Activated T-cell treated with anti-CD3 and anti-CD28 coated beads, Interleukin-2, amount 50 U/mL, for 1 hour (primary cell): ENCODE results near the gene UPF2.
A peak's percentile ranks its signal among the peaks of the same experiment; 100 is the strongest.

Experiments used
- DNase-seq: peaks from one replicate; pipeline ENCODE4 v3.0.0-alpha.2; 2020

UPF2 gene

DNA sequence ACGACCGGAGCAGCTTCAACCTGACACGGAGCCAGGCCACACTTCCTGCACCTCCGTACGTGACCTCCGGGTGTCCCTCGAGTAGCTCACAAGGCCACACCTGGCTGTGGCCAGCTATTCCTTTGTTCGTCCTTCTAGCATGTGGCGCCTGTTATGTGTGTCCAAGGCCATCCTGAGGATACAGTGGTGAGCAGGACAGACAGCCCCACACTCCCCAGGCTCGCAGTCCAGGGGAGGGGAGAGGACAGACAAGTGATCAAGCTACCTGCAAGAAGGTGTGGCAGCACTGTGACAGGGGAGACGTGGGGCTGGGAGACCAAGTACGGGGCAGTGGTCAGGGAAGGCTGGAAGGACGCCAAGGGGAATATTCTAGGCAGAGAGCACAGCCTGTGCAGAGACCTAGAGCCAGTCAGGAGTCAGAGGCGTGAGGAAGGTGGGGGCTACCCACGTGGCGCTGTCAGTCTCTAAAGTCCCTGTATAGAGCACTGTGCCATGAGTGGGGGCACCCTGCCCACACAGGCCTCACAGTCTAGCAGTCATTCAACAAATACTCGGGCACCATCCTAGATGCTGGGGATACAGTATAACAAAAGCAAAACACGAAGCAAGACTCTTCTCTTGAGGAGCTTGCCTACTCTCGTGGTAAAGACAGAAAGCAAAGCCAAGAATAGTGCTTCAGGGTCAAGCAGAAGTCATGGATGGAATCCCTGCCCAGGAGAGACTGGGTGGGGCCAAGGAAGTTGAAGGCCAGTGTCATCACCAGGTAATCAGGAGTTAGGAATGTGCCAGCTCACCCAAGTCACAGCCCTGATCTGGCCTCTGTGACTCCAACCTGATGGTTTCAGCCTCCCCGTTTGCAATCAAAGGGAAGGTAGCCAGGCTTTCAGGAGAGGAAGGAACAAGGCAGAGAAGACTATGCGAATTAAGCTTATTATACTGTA, 160.9 kb downstream of the UPF2 start:
- no peak for DNase-seq

DNA sequence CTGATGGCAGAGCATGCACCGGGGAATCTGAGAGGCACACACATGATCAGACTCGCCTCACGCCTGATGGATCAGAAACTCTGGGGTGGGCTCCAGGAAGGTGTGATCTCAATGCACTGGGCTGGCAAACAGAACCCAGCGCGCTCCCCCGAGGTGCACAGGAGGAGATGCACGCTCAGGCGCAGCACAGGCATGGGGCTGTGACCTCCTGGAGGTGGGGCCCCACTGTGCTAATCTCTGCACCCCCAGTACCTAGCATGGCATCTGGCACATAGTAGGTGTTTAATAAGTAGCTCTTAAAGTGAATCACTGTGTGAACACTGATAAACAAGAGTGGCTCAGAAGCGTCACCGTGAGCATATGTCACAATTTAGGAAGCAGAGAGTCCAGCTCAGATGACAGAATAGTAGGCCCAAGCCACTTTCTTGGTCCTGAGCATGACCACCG, 161.6 kb downstream of the UPF2 start:
- DNase-seq: no peak

DNA sequence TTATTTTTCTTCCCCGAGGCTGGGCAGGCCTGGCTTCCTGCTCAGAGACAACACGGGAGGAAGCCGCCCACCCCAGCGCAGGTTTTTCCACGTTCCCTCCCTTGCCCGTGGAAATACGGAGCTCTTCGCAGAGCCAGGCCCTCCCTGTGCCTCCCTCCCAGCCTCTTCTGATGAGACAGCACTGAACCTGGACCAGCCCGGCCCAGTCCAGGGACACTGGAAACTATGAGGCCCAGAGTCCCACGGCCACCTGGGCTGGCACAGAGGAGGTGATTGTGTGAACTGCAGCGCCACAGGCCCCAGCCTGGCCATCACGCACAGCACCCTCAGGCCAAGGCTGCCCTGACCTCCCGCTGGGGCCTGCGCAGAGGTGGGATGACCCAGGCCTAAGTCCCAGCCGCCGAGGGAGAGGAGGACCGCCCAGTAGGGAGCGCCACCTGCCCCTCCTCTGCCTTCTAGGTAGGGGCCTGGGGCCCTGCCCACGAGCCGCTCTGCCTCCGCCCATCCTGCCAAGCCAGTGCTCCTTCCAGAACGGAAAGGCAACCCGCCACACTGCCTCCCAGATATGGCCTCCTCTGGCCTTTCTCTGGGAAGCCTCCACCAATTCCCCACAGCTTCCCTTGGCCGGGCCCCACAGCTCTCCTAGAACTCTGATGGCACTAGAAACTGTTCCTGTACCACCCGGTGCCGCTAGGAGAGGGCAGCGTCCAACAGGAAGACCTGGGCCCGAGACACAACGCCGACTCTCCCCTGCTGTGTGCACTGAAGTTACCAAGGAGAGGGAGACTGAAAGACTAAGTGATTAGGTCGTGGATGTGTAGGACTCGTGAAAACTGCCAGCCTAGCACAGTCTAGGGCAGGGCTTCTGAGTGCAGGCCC, 162.2 kb downstream of the UPF2 start:
- DNase-seq: no peak

DNA sequence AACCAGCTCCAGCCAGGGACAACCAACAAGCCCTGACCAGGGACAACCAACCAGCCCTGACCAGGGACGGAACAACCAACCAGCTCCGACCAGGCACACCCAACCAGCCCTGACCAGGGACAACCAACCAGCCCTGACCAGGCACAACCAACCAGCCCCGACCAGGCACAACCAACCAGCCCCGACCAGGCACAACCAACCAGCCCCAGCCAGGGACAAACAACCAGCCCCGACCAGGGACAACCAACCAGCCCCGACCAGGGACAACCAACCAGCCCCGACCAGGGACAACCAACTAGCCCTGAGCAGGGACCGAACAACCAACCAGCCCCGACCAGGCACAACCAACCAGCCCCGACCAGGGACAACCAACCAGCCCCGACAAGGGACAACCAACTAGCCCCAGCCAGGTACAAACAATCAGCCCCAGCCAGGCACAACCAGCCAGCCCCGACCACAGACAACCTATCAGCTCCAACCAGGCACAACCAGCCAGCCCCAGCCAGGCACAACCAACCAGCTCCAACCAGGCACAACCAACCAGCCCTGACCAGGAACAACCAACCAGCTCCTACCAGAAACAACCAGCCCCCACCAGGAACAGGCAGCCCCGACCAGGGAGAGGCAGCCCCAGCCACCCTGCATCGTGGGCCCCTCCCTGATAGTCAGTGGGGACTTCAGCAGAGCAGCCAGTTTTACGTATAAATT, 163.1 kb downstream of the UPF2 start:
- DNase-seq: no peak

DNA sequence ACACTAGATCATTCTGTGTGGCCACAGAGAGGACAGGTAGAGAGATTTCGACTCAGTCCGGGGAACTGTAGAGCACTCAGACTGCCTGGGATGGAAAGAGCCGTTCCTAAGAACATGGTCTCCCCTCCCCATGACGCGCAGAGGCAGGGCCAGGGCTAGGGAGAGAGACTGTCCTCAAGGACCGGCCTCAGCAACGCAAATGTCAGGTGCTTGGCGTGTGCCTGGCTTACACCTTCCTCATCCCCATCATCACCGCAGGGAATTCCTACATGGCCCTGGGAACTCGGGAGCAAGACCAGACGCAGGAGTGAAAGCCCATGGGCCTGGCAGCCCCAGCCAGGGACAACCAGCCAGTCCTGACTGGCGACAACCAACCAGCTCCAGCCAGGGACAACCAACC, 163.8 kb downstream of the UPF2 start:
- DNase-seq: no peak

DNA sequence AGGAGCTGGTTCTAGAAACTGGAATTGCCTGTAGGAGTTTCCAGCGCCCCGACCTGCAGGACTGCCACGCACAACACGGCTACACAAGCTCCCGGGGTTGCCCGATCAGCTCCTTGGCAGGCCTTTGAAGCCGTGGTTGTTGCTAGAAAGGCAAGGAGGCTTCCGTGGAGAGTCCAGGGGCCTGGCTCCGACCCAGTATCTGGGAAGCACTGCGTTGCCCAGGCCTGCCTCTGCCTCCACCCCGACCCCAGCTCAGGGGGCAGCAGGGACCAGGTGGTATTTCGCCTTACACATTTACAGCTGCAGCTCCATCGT, 165.1 kb downstream of the UPF2 start:
- DNase-seq: no peak

DNA sequence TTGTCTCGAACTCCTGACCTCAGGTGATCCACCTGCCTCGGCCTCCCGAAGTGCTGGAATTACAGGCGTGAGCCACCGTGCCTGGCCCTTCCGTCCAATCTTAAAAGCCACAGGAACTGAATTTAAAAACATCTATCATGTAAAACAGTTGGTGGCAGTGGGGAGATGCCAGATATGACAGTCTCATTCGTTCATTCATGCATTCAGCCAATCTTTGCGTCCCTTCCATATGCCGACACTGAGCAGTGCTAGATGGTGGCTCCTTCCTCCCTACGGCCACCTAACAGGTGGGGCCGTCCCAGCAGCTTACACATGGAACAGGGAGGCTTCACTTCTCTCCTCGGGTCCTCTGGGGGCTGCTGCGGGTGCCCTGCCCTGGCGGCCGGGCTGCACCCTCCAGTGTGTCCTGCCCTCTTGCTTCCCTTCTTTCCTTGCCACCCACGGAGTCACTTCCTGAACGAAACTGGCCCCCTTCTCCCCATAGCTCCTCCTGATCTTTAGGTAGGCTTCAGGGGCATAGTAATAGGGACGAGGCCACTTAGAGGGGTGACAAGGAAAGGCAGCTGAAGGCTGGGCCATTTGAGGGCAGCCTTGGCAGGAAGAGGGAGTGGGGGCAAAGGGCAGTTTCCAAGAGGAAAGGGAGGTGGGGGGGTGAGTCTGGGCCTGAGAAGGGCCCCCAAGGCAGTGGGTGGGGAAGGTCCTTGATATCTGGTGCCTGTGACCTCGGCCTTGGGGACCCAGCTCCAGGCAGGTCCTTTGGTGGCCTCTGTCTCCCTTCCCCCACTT, 165.6 kb downstream of the UPF2 start:
- DNase-seq: no peak

DNA sequence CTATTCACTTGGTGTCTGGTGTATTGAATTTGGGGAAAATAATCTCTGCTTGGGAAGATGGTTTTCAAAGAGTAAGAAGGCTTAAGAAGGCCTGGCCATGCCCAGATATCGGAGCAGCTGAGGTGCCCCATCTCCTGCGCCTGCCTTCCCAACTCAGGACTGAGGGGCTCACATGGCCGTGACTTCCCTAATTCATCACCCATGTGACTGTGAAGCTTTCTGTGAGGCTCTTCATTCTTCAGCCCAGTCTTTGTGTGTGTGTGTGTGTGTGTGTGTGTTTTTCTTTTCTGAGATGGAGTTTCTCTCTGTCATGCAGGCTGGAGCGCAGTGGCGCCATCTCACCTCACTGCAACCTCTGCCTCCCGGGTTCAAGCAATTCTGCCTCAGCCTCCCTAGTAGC, 166.3 kb downstream of the UPF2 start:
- DNase-seq: no peak

DNA sequence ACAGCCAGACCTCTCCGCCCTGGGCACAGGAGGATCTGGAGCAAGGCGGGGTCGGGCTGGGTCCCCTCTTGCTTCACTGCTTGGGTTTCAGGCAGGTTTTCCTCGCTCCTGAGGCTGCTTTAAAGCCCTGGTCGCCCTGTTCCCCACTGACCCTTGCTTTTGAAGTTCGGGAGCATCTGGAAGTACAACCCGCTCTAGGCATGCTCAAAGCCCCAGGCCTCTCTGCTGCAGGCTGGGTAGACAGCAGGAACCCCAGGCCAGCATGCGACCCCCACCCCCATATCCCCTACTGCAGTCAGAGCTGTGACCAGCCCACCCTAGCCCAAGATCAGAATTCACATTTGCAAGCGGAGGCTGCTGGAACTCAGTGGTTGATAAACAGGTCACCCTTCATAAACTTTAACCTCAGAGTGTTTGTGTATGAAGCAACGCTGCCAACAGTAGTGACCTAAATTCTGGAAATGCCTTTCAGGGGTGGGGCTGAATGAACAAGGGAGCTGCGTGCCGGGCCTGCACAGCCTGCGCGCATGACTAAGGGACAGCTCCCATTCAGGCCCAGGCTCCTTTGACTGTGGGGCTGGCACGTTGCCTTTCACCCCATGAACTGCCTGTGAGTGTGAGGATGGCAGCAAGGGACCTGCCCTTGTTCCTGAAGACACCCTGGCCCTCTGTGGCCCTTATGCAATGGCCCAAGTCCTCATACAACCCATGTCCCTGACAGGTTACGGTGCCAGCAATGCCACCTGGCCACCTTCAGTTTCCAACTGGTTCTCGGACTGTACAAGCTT, 166.9 kb downstream of the UPF2 start:
- no peak for DNase-seq

DNA sequence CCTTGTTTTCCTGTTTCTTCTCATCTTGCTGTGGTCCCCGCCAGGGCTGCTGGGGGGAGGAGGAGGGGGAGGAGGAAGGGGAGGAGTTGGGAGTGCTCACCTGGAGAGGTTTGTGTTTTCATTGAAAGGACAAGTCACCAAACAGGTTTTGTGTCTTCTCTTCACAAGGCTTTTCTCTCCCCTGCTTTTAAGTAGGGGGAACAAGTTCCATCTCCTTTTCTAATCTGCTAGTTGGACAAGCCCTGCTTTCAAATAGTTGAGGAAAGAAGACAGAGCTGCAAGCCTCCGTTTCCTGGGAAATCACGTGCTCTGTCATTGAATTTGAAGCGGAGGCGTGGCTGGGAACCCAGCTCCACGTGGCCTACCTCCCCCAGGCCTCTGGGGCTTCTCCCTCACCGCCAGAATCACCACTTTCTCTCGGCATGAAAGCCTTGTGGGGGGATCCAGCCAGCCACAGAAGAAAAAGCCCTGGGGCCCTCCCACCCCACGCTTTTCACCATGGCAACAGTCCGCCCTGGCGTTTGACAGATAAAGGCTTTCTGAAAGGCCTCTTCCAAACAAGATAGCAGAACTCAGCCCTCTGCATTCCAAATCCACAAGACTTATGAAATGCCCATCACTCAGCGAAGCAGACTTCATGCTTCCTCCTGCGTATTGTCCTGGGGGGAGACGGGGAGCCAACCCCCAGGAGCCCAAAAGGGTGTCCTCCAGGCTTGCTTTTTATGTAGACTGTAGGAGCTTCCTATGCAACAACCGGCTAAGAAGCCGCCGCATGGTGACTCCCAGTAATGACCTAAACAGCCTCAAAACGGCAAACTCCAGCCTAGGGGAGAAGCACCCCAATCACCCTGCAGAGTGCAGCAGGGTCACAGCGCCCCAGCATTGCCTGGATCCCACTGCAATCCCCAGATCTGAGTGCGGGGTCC, 167.8 kb downstream of the UPF2 start:
- DNase-seq: peak; percentile 28

DNA sequence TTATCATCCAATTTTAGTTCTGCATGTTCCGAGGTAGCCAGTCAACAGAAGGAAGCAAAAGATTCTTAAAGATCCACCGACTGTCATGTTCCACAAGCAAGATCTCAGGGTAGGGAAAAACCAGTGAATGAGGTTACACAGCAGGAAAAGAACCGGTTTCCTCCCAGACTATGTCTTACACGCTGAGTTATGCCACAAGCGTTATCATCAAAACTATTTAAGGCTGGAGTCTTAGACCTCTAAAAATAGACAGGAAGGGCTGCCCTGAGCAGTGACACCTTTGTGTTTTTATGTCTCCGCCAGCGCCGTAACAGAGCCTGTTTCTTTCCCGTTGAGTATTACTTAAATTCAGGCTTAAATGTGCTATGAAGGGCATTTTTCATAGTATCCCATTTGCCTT, 171.1 kb downstream of the UPF2 start:
- DNase-seq: no peak

DNA sequence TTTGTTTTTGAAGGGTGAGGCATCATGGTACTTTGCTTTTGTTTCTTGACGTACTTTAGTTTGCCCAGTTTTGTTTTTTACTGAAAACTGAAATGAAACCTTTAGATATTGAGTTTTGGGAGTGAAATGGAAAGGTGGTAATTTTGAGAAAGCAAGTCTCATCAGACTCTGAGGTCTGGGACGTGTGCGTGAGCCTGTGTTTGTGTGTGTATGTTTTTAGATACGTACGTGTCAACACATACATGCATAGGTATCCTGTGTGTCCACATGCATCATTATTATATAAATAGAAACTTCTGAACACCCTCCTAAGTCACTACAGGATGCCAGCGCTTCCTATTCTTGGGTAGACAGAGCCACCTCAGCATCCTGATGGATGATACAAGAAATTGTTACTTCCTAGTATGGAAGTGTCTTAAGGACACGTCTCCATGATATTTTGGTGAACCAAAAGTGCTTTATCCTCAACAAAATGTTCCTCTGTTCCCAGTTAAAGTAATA, 171.7 kb downstream of the UPF2 start:
- DNase-seq: no peak

DNA sequence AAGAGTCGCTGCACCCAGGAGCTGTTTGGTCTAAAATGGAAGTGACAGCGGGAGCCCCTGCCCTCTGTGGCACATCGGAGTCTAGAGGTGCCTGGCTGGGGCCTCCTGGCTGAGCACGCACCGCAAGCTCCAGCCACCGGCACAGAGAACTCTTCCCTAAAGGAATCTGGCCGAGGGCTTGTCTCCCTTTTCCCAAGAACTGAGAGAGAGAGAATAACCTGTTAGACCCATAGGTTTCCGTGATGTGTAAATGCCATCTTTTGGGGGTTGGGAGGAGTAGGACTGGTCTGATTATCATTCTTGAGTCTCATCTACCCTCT, 172.2 kb downstream of the UPF2 start:
- DNase-seq: no peak
